NCI-H748 (cell line): ENCODE results near the gene ULBP3.
"Not testable (repeated sequence)": the region's sequence is repeated elsewhere in the genome, so short reads cannot be mapped to it uniquely, and the experiment has no call there.

Source experiments
- DNase-seq: peaks from one replicate; lab custom pipeline; 2025; ENCODE audit not compliant: unreplicated experiment; lab: John Stamatoyannopoulos, UW

The ULBP3 gene

DNA sequence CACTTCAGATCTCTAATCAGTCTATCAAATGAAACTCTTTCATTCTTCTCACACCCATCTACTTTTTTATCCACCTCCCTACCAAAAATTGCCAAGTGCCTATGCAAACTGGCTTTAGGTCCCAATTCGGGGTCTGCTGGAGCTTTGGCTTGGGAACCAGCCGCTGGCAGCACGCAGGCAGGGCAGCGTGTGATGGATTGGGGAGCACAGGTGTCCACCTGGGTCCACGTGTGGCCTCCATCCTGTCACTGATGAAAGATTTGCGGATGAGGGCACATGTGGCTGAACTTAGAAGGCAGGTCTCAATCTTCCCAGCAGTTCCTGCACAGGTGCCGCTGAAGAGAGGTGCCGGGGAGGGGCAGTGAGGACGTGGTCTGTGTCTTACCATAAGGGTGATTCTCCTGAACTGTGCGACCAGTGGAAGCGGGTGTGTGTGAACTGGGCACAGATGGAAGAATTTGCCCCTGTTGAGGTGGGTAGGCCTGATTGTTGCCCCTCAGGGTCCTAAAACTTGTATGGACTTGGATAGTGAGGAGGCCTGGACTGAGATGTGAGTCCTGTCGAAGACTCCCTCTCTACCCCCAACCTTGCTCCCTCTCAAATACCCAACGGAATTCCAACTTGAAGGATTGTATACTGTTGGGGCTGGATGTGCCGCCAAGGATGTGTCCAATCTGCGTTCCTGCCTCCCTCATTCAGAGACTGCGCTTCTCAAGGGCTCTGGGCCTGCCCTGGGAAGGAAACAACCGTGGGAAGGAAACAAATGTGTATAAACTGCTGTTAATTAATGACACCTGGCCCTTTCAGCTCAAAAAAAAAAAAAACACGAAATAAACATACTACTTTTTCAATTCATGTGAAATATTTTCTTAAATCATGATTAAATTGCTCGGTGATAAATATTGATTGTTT, 25.2 kb downstream of the ULBP3 start:
- DNase-seq = no peak

DNA sequence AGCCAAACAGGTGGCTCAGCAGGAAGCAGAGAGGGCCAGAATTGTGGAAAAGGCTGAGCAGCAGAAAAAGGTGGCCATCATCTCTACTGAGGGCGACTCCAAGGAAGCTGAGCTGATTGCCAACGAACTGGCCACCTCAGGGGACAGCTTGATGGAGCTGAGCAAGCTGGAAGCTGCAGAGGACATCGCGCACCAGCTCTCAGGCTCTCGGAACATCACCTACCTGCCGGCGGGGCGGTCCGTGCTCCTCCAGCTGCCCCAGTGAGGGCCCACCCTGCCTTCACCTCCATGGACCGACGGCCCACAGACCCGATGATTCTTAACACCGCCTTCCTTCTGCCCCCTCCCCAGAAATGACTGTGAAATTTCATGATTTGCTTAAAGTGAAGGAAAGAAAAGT, 25.8 kb downstream of the ULBP3 start:
- DNase-seq = no peak

DNA sequence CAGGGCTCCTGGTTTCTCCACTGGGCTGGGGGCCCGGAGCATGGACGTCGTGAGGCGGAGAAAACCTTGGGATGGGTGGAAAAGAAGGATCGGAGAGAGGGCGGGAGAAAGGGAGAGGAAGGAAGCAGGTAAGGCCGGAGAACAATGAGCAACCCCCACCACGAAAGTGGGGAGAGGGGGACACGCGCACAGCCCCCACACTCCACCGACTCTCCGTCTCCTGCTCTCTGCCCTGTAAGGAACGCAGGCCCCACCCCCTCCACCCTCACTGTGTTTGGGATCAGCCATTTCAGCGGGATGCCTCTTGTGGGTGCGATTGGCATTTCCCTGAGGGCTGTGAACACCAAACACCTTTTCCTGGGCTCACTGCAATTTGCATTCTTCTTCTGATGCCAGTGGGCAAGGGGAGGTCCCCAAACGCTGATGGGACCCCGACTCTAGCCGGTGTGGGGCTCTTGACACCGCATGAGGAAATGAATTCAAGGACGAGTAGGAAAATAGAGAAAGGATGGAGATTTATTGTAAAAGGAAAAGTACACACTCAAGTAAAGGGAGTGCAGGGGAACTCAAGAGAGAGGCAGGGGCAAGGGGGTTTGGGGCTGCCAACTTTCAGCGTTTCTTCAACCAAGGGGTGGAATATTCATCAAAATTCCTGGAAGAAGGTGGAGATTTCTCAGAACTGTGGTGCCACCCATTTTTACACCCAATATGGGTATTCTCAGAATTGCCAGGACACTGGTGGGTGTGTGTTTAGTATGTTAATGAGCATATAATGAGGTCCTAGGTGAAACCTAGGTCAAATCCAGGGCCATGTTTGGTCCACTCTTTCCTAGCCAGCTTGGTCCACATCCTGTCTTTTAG, 30.5 kb downstream of the ULBP3 start:
- DNase-seq = no peak

DNA sequence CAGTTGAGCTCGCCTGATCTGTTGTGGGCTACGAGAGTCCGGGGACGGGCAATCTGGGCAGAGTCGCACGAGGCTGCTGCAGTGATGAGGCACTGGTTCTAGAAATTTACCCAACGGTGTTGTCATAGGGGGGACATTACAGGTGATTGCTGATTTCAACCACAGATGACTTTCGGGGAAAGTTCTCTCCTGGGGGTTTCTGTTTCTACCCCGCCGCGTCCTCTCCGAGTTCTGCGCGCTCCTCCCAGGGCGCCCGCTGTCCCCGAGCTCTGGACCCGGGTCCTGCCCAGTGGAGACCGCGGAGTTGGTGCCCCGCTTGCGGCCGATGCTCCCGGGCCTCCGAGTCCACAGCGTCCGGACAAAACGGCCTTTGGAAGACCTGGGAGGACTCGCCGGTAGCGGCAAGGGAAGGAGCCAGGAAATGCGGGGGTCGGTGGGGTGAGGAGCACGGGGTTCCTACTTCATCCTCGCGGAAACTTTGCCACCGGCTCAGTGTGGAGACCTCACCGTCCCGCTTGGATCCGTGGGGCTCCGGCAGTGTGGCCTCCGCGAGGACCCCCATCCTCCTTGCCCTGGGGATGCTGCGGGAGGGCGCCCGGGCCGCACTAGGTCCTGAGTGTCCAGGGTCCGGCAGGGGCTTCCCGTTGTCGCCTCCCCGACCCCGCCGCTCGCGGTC, 31.3 kb downstream of the ULBP3 start:
- no peak for DNase-seq

DNA sequence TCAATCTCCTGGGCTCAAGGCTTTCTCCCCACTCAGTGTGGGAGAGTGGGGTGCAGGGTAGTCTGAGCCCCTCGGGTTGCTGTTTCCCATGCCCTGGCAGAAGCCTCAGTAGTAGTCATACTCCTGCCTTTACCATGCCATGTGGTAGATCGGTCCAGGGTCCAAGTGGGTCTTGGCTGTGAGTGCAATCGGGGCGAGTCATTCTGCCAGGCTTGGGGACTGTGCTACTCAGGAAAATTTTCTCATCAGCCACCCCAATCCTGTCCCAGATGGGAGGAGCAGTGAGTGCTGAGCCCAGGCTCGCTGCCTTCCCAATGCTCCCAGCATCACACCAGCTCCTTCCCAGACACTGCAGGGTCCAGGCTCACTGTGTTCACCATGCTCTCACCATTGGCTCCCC, 32.8 kb downstream of the ULBP3 start:
- DNase-seq = no peak

DNA sequence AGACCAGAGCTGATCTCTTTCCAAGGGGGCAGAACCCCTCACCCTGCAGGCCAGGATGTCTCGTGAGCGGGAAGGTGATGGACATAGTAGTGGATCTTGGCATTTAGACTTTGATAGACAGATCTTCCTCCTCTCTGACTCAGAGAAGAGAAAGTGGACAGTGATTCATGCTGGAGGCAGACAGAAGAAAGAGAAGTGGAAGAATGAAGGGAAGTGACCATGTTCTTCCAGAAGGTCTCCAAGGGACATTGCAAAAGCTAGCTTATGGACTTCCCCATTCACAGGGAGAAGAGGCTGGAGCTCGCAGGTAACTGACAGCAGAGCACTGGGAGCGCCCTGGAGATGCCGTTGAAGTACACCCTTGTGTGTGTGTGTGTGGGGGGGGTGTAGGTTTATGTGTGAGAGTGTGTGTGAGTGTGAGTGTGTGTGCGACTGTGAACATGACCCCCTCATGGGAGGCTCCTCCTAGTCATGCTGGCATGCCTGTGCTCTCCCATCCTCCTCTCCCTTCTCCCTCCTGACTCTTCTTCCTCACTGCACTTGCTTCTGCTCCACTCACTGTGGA, 35.6 kb downstream of the ULBP3 start:
- DNase-seq = no peak

DNA sequence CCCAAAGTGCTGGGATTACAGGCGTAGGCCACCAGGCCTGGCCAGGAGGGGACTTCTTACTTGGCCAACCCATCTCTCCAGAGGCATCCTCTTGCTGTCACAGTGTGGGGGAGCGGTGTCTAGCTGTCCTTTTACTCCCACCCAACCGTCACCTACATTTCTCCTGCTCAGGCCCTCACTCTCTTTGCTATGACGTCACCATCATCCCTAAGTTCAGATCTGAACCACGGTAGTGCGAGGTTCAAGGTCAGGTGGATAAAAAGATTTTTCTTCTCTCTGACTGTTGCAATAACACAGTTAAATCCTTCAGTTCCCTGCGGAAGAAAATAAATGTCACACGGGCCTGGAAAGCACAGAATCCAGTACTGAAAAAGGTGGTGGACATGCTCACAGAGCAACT, 36.3 kb downstream of the ULBP3 start:
- DNase-seq = no peak

DNA sequence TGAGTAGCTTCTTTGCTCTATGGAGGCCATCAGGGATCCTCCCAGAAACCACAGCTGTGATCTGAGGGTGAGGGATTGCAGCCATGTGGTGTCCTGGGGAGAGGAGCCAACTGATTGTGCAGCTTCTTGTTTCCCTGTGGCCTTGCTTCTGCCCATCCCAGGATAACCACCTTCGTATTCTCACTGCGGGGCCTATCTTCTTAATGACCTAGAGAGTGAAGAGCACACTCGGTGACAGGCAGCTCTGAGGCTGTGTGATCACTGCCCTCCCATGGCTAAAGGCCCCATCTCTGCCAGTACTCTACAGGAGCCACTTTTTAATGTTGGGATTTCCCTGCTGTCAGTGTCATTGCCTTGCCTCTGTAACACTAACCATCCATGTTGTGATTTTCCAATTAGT, 38.3 kb downstream of the ULBP3 start:
- no peak for DNase-seq

DNA sequence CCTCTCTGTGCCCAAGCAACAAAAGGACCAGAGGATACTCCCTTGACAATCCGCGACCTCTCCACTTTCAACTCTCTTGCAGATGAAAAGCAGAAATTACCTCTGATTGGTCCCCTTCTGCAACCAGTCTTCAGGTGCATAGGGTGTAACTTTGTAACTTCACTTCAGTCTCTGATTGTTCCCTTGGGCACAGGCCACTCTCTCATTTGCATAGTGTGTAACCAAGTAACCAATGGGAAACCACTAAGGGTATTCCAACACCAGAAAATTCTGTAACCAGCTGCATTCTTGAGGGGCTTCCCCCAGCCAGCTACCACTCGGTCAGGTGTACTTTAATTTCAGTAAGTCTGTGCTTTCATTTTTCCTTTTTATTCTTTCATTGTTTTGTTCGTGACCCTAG, 39.2 kb downstream of the ULBP3 start:
- DNase-seq = no peak

DNA sequence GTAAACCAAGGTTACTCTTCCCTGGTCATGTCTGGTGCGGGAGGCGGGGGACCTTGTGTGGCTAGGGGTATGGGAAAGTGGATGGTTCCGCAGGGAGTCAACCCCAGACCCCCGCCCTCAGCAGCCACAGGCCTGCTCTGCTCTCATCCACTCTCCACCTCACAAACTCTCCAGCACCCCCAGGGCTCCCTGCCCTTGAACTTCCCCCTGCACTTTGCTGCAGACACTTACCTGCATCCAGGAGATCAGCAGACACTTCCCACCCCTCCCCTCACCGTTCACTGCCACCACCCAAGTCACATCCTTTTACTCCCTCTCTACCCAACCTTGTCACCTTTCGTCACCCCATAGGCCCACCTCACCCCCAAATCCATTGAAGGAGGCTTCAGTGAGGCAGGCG, 39.6 kb downstream of the ULBP3 start:
- DNase-seq = no peak

DNA sequence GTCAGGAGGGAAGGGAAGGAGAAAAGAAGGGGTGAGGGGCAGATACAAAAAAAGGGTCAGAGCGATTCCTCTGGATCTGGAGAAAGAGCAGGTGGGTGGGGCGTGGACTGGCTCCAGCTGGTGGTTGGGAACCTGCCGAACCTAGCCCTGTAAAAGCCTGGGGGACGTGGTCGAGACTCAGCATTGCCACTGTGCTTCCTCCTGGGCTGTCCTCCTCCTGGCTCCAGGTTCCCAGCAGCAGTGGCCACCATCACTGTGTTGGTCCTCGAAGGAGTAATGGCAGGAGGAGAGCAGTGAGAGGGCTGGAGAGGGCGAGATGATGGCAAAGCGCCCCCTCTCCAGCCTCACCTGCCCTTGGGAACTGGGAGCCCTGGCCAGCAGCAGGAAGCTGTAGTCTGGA, 40.1 kb downstream of the ULBP3 start:
- DNase-seq = no peak

DNA sequence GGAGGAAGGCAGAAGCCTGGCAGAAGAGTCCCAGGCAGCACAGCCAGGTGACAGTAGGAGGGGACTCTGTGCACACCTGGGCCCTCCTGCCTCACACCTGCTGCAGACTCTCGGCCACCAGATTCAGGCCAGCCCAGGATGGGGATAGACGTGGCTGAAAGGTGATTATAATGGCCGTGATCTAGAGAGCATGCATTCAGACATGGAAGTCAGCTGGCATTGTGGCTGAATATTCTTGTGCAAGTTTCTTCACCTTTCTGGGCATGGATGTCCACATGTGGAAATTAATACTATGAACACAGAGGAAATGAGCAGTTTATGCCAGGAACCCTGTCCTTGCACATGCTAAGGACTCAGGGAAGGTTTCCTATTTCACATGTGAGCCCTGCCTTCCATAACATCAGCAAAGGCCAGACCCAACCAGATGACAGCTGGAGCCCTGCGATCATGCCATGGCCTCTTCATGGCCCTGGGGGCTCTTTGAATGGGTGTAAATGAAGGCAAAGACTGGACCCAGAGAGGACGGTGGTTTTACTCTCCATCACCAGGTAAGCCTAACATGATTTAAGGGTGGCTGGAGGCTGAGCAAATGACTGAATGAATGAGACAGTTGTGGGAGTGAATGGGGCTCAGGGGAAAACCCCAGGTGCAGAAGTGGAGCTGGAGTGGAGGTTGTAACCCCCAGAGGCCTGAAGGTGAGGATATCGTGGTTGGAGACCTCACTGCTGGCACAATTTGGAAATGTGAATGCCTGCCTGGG, 40.9 kb downstream of the ULBP3 start:
- no peak for DNase-seq

DNA sequence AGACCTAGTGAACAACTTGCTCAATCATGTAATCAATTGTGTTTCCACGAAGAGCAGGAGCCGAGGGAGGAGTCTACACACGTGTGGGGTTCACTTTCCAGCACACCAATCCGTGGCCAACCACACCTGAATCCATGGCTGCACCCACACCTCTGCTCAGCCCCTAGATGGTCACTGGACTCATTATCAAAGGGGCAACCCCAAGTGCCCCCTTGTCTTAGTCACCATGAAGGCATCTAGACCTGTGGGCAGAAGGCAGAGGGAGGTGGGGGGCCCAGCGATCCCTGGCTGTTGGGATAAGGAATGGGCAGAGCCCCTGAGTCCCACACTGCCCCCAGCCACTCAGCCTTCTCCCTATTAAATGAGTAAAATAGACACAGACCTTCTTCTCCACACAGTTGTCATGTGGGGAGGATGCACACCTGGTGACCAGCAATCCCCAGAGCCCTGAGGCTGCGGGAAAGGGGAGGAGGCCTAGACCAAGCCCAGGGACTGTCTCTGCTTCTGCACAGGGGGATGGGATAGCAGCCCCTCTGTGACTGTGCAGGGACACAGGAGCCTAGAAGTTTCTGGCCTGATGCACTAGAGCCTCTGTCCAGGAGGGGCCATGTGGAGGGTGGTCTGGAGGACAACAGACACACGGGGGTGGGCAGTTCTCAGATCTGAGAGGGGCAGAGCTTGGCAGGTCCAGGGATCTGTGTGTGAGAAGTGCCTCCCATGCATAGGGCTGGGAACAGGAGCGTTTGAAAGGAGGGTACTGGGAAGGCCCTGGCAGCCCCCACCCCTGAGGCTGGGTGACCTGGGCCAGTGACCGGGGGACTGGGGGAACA, 41.7 kb downstream of the ULBP3 start:
- DNase-seq = no peak

DNA sequence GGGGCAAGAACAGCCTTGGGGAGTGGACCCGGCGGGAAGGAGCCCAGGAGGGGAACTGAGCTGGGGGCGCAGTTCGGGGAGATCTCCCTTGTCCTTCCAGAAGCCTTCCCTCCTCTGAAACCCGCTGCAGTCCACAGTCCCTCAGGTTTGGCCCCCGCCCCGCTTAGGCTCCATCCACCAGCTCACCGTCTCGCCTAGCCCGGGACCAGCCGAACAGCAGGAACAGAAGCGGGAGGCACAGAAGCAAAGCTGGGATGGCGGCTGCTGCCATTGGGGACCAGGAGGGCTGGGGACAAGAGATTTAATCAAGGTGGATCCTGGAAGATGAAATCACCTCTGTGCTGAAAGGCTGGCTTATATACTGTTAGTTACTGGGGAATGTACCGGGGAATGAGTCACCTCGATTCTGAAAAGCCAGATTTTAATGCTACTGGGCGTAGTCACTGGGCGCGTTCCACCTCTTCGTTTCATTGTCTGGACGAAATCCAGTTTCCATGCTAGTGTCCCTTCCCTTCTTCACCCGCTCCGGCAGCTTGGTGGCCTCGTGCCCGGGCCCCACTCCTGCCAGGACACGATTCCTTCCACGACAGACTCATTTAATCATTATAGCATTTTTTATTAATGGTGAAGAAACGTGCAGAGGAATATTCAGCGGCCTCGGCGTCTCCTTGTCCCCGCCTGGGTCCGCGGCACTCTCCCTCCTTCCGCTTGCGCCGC, 43.6 kb downstream of the ULBP3 start, which contains the start of gene RAET1L:
RAET1L (minus strand) TSS at position 332 of the 717 bp plus-strand sequence; CDS start at position 271, 61 bp downstream.
- DNase-seq = no peak

DNA sequence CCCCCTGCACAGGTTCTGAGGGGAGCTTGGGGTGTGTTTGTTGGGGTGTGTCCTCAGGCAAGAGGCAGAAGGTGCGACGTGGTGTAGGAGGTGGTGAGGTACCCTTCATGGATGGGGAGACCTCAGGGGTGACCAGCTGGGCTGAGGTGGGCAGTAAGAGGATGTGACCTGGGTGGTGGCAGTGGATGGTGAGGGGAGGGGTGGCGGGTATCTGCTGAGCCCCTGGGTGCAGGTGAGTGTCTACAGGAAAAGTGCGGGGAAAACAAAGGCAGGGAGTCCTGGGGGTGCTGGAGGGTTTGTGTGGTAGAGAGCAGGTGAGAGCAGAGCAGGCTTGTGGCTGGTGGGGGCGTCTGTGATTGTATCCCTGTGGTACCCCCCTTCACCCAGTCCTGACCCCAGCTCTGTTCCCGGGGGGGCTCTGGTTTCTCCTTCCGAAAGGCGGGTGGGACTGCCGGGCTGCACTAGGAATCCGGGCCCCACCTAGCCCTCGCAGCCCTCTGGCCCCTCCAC, 44.2 kb downstream of the ULBP3 start:
- no peak for DNase-seq

DNA sequence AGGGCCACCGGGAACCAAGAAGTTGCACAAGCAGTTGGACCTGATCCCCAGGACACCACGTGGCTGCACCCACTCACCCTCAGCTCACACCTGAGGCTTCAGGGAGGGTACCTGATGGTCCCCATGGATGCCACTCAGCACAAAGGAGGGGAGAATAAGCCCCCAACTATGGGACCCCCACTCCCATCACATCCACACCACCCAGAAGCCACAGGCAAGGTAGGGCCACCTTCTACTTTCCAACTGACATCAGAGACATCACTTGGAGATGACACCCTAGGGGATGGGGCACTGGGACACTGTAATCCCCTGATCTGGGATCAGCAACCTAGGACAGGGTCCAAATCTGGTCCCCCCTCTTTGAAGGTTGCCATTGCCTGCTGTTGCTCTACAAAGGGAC, 44.9 kb downstream of the ULBP3 start:
- DNase-seq = not testable (repeated sequence)

DNA sequence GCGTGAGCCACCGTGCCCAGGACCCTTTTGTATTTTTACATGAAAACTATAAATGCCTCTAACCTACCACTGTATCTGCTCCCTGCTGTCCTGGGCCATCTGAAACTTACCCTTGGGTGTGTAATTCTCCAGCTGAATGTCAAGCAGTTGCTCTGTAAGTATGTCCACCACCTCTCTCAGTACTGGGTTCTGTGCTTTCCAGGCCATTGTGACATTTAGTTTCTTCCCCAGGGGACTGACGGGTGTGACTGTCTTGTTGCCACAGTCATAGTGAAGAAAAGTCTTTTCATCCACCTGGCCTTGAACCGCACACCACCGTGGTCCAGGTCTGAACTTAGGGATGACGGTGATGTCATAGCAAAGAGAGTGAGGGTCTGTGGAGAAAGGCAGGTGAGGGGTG, 47.1 kb downstream of the ULBP3 start:
- DNase-seq = not testable (repeated sequence)

DNA sequence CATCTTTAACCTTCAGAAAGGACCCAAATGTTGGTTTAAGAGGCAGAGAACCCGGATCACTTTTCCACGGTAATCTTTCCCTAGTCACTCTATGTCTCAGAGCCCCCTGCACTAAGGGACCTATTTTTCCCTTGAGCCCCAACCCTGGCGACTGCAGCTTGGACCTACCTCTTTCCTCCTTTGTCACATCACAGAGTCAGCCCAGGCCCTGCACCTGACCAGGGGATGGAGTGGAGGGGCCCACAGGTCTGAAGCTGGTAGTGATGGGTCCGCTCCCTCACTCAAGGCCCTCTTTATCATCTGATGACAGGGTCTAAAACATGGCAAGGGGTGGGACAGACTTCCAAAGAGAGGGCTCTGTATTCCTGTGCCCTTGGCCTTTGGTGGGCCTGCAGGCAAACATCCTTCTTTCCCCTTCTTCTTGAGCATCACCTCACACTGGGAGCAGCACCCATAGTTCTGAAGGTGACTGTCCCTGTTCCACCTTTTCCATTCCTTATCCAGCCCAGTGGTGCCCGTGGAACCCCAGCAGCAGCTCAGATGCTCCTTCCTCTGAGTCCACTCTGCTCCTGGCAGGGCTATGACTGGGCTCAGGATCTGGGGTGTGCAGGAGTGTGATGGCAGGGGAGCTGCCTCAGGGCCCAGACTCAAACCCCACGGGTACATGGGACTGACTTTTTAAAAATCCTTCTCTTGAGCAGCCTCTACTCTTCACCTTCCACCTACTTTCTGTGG, 49.9 kb downstream of the ULBP3 start:
- no peak for DNase-seq
